H9 (cell line): ENCODE measurements around the gene FGB. TPM values are rescaled to one million over a fixed set of nuclear protein-coding genes. Genes with fewer than 3 reads are reported as not detected.

ENCODE experiments used
- DNase-seq: peaks from one replicate; pipeline ENCODE4 v3.0.0-alpha.2; 2017
- H2AFZ ChIP-seq: one replicate; pipeline ENCODE4 v1.6.1; 2013; ENCODE audit warnings: mild to moderate bottlenecking, low read length, control low read depth, moderate library complexity
- H2AK5ac ChIP-seq: 2 replicates; pipeline ENCODE4 v1.6.1; 2013; ENCODE audit warnings: low read length, control low read depth, mixed read lengths; ENCODE audit not compliant: insufficient read length
- H2BK120ac ChIP-seq: one replicate; pipeline ENCODE4 v1.6.1; 2013; ENCODE audit warnings: low read depth, mild to moderate bottlenecking, low read length, control low read depth, inconsistent platforms; ENCODE audit not compliant: poor library complexity, severe bottlenecking
- H2BK12ac ChIP-seq: 2 replicates; pipeline ENCODE4 v1.6.1; 2013; ENCODE audit warnings: low read length, control low read depth, mixed read lengths, low read depth; ENCODE audit not compliant: insufficient read length
- H2BK15ac ChIP-seq: 2 replicates; pipeline ENCODE4 v1.6.1; 2013; ENCODE audit warnings: low read depth, low read length, control low read depth
- H2BK20ac ChIP-seq: one replicate; pipeline ENCODE4 v1.6.1; 2013; ENCODE audit warnings: low read depth, mild to moderate bottlenecking, low read length, control low read depth, inconsistent platforms; ENCODE audit not compliant: poor library complexity, severe bottlenecking
- H2BK5ac ChIP-seq: 2 replicates; pipeline ENCODE4 v1.6.1; 2013; ENCODE audit warnings: low read length, control low read depth, mixed read lengths; ENCODE audit not compliant: insufficient read length
- H3K14ac ChIP-seq: 2 replicates; pipeline ENCODE4 v1.6.1; 2013; ENCODE audit warnings: low read length, control low read depth; ENCODE audit not compliant: insufficient read depth
- H3K18ac ChIP-seq: 2 replicates; pipeline ENCODE4 v1.6.1; 2013; ENCODE audit warnings: low read depth, mild to moderate bottlenecking, mixed read lengths, low read length, control low read depth; ENCODE audit not compliant: insufficient read length
- H3K23ac ChIP-seq: 2 replicates; pipeline ENCODE4 v1.6.1; 2013; ENCODE audit warnings: low read length, control low read depth, mixed read lengths, low read depth; ENCODE audit not compliant: insufficient read length
- H3K23me2 ChIP-seq: 2 replicates; pipeline ENCODE4 v1.6.1; 2013; ENCODE audit warnings: low read depth, mild to moderate bottlenecking, mixed read lengths, low read length, control low read depth; ENCODE audit not compliant: insufficient read length, poor library complexity, severe bottlenecking
- H3K27ac ChIP-seq: 2 replicates; pipeline ENCODE4 v1.5.1; 2013; ENCODE audit warnings: low read length, control low read depth, mixed read lengths, low read depth; ENCODE audit not compliant: insufficient read length
- H3K27me3 ChIP-seq: 2 replicates; pipeline ENCODE4 v1.6.1; 2013; ENCODE audit warnings: low read length, control low read depth, inconsistent platforms; ENCODE audit not compliant: insufficient read depth
- H3K4ac ChIP-seq: 2 replicates; pipeline ENCODE4 v1.6.1; 2013; ENCODE audit warnings: low read depth, mild to moderate bottlenecking, control low read depth, inconsistent platforms, low read length, moderate library complexity
- H3K4me1 ChIP-seq: 2 replicates; pipeline ENCODE4 v1.6.1; 2013; ENCODE audit warnings: low read length, control low read depth, inconsistent platforms; ENCODE audit not compliant: insufficient read depth
- H3K4me2 ChIP-seq: 2 replicates; pipeline ENCODE4 v1.6.1; 2013; ENCODE audit warnings: low read length, control low read depth, mixed read lengths; ENCODE audit not compliant: insufficient read length, insufficient read depth
- H3K56ac ChIP-seq: 2 replicates; pipeline ENCODE4 v1.6.1; 2013; ENCODE audit warnings: low read depth, mild to moderate bottlenecking, mixed read lengths, low read length, control low read depth; ENCODE audit not compliant: insufficient read length
- H3K79me1 ChIP-seq: 2 replicates; pipeline ENCODE4 v1.6.1; 2013; ENCODE audit warnings: low read depth, mild to moderate bottlenecking, moderate library complexity, low read length, control low read depth, inconsistent platforms; ENCODE audit not compliant: insufficient read depth, poor library complexity, severe bottlenecking
- H3K79me2 ChIP-seq: 2 replicates; pipeline ENCODE4 v1.6.1; 2013; ENCODE audit warnings: low read length, control low read depth, inconsistent platforms; ENCODE audit not compliant: insufficient read depth
- H3K9ac ChIP-seq: 2 replicates; pipeline ENCODE4 v1.6.1; 2013; ENCODE audit warnings: low read length, control low read depth, mixed read lengths; ENCODE audit not compliant: insufficient read length; ENCODE audit errors: extremely low read depth
- H3K9me3 ChIP-seq: one replicate; pipeline ENCODE4 v1.6.1; 2013; ENCODE audit warnings: low read depth, low read length, inconsistent platforms; ENCODE audit not compliant: control insufficient read depth
- H3T11ph ChIP-seq: one replicate; pipeline ENCODE4 v1.6.1; 2013; ENCODE audit warnings: mild to moderate bottlenecking, low read length, control low read depth, inconsistent platforms
- H4K20me1 ChIP-seq: one replicate; pipeline ENCODE4 v1.6.1; 2013; ENCODE audit not compliant: control insufficient read depth, insufficient read length, insufficient read depth
- H4K5ac ChIP-seq: 2 replicates; pipeline ENCODE4 v1.6.1; 2013; ENCODE audit warnings: low read depth, mild to moderate bottlenecking, mixed read lengths, low read length, control low read depth; ENCODE audit not compliant: insufficient read length
- H4K8ac ChIP-seq: replicated peaks from 2 replicates; pipeline ENCODE4 v1.6.1; 2013; ENCODE audit warnings: low read length, control low read depth, mixed read lengths, low read depth; ENCODE audit not compliant: insufficient read length
- H4K91ac ChIP-seq: 2 replicates; pipeline ENCODE4 v1.6.1; 2013; ENCODE audit warnings: low read depth, mild to moderate bottlenecking, moderate library complexity, mixed read lengths, low read length, control low read depth; ENCODE audit not compliant: insufficient read length
- H3K27ac Mint-ChIP-seq, 3 experiments: 2 replicates in 2 of 3; 3 replicates in 1 of 3; pipeline ENCODE4 v1.8.0; 2020 to 2021; ENCODE audit warnings: mixed read lengths in 3 of 3, mild to moderate bottlenecking in 1 of 3, moderate library complexity in 1 of 3
- H3K27me3 Mint-ChIP-seq: 2 replicates; pipeline ENCODE4 v1.8.0; 2021; ENCODE audit warnings: low read depth, mild to moderate bottlenecking, moderate library complexity, mixed read lengths
- H3K36me3 Mint-ChIP-seq, 3 experiments: 2 replicates in 2 of 3; 3 replicates in 1 of 3; pipeline ENCODE4 v1.8.0; 2020 to 2021; ENCODE audit warnings: low read depth in 3 of 3, mixed read lengths in 3 of 3; ENCODE audit not compliant: insufficient read depth in 1 of 3
- H3K4me1 Mint-ChIP-seq, 2 experiments: 2 replicates each; pipeline ENCODE4 v1.8.0; 2020; ENCODE audit warnings: mixed read lengths in 2 of 2
- H3K4me3 Mint-ChIP-seq, 2 experiments: 2 replicates in 1 of 2; 3 replicates in 1 of 2; pipeline ENCODE4 v1.8.0; 2020 to 2021; ENCODE audit warnings: mild to moderate bottlenecking in 2 of 2, mixed read lengths in 2 of 2, moderate library complexity in 1 of 2
- H3K9me3 Mint-ChIP-seq, 2 experiments: 2 replicates in 1 of 2; 3 replicates in 1 of 2; pipeline ENCODE4 v1.8.0; 2020; ENCODE audit warnings: mild to moderate bottlenecking in 2 of 2, mixed read lengths in 2 of 2, moderate library complexity in 1 of 2
- CTCF ChIP-seq: fragments of 200-600 bp; sonication (generic); conservative IDR thresholded peaks from 3 replicates; pipeline ENCODE4 v1.8.0; 2021; ENCODE audit warnings: antibody characterized with exemption, mild to moderate bottlenecking
- WGBS: extraction: QIAGEN DNeasy Blood & Tissue Kit; methylation state at CpG from one replicate; pipeline ENCODE4 v1.1.7; 2013; ENCODE audit warnings: missing lambda C conversion rate, low lambda C conversion rate, mixed read lengths; ENCODE audit not compliant: insufficient read length; ENCODE audit errors: extremely low coverage; 5-methylcytosine and 5-hydroxymethylcytosine counted together
- total RNA-seq: library from RNA; stranded (reverse); gene quantifications from 2 replicates; pipeline ENCODE4 v1.2.1, GENCODE V29; 2021

Gene FGB
- total RNA-seq, 1 experiment from 2014 or later: not detected

- no peaks in the 10 kb centered on the region for H3K79me1 ChIP-seq
- H3K23me2 ChIP-seq: no peaks in the 10 kb centered on the region
- H3K23ac ChIP-seq: no peak overlapping the region
- Mint-ChIP-seq H3K4me1 (no peaks in the 10 kb centered on the region), H3K27me3 (no peaks in the 10 kb centered on the region; the same call in 1 of the 2 replicates), H3K36me3 (no peaks in the 10 kb centered on the region), H3K9me3 (no peaks in the 10 kb centered on the region; a peak in 1 of 5 replicates), H3K27ac (no peak overlapping the region), H3K4me3 (no peak overlapping the region)
- no peak overlapping the region for H3T11ph ChIP-seq
- no peak overlapping the region for H2BK12ac ChIP-seq
- H4K5ac ChIP-seq: no peak overlapping the region
- H4K8ac ChIP-seq: no peak overlapping the region
- H2BK20ac ChIP-seq: no peak overlapping the region
- no peak overlapping the region for H3K4ac ChIP-seq
- H3K9me3 ChIP-seq: no peaks in the 10 kb centered on the region
- no peak overlapping the region for H2AK5ac ChIP-seq
- H3K79me2 ChIP-seq: no peaks in the 10 kb centered on the region
- H3K14ac ChIP-seq: no peak overlapping the region
- no CpG with 5 or more reads among the region's 1 CpG for WGBS
- no peak overlapping the region for H2BK5ac ChIP-seq
- no peaks in the 10 kb centered on the region for H3K27me3 ChIP-seq
- H3K56ac ChIP-seq: no peak overlapping the region
- TF ChIP-seq CTCF: no peak
- no peak overlapping the region for H2AFZ ChIP-seq
- DNase-seq: no peak
- no peak overlapping the region for H2BK15ac ChIP-seq
- no peak overlapping the region for H2BK120ac ChIP-seq
- H4K20me1 ChIP-seq: no peaks in the 10 kb centered on the region
- no peaks in the 10 kb centered on the region for H3K4me1 ChIP-seq
- no peak overlapping the region for H4K91ac ChIP-seq
- no peak overlapping the region for H3K4me2 ChIP-seq
- H3K18ac ChIP-seq: no peak overlapping the region
- H3K27ac ChIP-seq: no peak overlapping the region
- no peak overlapping the region for H3K9ac ChIP-seq
Measured at GRCh38 chr4:154559141-154559493, 3.7 kb upstream of the FGB start.
